Measurements from ENCODE around the gene DOK6.

Gene DOK6

GRCh38 chr18:69757733-69758132 lies 357.0 kb downstream of the DOK6 start:
- DNase-seq: no peak

GRCh38 chr18:69758458-69758857 lies 357.8 kb downstream of the DOK6 start:
- no peak for DNase-seq

- DNase-seq: no peak
Observed at GRCh38 chr18:69759046-69759445, 358.4 kb downstream of the DOK6 start.

- no peak for DNase-seq
Observed at GRCh38 chr18:69763002-69763401, 362.3 kb downstream of the DOK6 start.

- no peak for DNase-seq
Observed at GRCh38 chr18:69763821-69764220, 363.1 kb downstream of the DOK6 start.

- DNase-seq: no peak
Observed at GRCh38 chr18:69770238-69770637, 369.6 kb downstream of the DOK6 start.

GRCh38 chr18:69774831-69775230 lies 374.1 kb downstream of the DOK6 start:
- no peak for DNase-seq

GRCh38 chr18:69777248-69777647 lies 376.6 kb downstream of the DOK6 start:
- no peak for DNase-seq

GRCh38 chr18:69778680-69779079 lies 378.0 kb downstream of the DOK6 start:
- no peak for DNase-seq

- DNase-seq: no peak
Observed at GRCh38 chr18:69780851-69781250, 380.2 kb downstream of the DOK6 start.

GRCh38 chr18:69784815-69785214 lies 384.1 kb downstream of the DOK6 start:
- no peak for DNase-seq

GRCh38 chr18:69785466-69785865 lies 384.8 kb downstream of the DOK6 start:
- no peak for DNase-seq

GRCh38 chr18:69786427-69786826 lies 385.7 kb downstream of the DOK6 start:
- DNase-seq: no peak

- no peak for DNase-seq
Observed at GRCh38 chr18:69787825-69788547, 387.3 kb downstream of the DOK6 start.

GRCh38 chr18:69789794-69790193 lies 389.1 kb downstream of the DOK6 start:
- DNase-seq: no peak

- no peak for DNase-seq
Observed at GRCh38 chr18:69790649-69791048, 390.0 kb downstream of the DOK6 start.

GRCh38 chr18:69795791-69796190 lies 395.1 kb downstream of the DOK6 start:
- no peak for DNase-seq

GRCh38 chr18:69804776-69805501 lies 404.3 kb downstream of the DOK6 start:
- no peak for DNase-seq

GRCh38 chr18:69808399-69808798 lies 407.7 kb downstream of the DOK6 start:
- no peak for DNase-seq

- DNase-seq: no peak
Observed at GRCh38 chr18:69813559-69813958, 412.9 kb downstream of the DOK6 start.

- DNase-seq: no peak
Observed at GRCh38 chr18:69814861-69815385, 414.2 kb downstream of the DOK6 start.

- no peak for DNase-seq
Observed at GRCh38 chr18:69817335-69817940, 416.8 kb downstream of the DOK6 start.

- DNase-seq: no peak
Observed at GRCh38 chr18:69819460-69819859, 418.8 kb downstream of the DOK6 start.

- no peak for DNase-seq
Observed at GRCh38 chr18:69820538-69820937, 419.9 kb downstream of the DOK6 start.
